Measurements from ENCODE around the gene CCT4.
"Not testable (repeated sequence)": the region's sequence is repeated elsewhere in the genome, so short reads cannot be mapped to it uniquely, and the experiment has no call there.

Gene CCT4

GRCh38 chr2:61877571-61878245 lies 10.7 kb downstream of the CCT4 start:
- DNase-seq = no peak

DNA sequence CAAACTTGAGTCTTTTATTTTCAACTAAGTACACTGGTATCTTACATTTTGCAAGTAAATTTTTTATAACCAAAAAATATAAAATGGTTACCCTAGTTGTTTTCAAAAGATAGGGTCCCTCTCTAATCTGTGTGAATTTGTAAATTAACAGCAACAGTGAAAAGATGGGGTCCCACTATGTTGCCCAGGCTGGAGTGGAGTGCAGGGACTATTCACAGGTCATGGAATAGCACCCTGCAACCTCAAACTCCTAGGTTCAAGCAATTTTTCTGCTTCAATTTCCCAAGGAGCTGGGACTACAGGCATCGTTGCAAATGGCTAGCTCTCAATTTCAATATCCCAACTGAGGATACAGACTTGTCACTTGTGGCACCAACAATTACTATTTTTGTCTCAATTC lies 12.1 kb downstream of the CCT4 start:
- no peak for DNase-seq

DNA sequence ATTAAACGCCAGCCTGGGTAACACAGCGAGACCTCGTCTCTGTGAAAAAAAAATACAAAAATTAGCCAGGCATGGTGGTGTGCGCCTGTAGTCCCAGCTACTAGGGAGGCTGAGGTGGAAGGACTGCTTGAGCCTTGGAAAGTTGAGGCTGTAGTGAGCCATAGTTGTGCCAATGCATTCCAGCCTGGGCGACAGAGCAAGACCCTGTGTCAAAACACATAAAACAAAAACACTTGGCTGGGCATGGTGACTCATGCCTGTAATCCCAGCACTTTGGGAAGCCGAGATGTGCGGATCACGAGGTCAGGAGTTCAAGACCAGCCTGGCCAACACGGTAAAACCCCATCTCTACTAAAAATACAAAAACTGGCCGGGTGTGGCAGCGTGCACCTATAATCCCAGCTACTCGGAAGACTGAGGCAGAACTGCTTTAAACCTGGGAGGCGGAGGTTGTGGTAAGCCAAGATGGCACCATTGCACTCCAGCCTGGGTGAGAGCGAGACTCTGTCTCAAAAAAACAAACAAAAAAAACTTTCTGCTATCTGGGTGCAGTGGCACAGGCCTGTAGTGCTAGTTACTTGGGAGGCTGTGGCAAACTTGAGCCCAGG lies 21.9 kb downstream of the CCT4 start:
- DNase-seq = not testable (repeated sequence)

DNA sequence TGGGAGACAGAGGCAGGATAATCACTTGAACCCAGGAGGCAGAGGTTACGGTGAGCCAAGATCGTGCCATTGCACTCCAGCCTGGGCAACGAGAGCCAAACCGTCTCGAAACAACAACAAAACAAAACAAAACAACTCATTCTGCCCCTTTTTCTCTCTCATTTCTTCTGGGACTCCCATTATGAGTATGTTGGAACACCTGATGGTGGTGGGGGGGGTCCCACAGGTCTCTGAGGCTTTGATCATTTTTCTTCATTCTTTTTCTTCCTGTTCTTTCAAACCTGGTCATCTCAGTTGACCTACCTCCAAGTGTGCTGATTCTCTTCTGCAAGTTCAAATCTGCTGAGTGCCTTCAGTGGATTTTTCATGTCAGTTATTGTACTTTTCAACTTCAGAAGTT lies 26.4 kb downstream of the CCT4 start:
- no peak for DNase-seq

DNA sequence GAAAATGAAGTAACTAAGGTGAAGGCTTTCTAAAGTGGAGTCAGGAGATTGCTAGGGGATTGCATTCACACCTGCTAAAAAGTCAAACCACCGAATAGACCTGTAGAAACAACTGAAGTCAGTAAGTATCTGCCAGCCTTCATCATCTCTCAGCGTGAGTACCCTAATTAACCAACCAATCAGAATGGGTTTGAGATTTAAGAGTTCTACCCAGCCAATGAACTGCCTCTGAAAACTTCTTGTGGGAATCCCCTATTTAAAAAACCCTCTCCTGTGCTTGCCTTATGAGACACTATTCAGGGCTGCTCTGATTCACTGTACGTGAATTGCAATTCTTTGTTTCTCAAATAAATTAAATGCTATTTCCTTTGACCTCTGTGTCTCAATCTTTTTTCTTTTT lies 31.2 kb downstream of the CCT4 start:
- no peak for DNase-seq

DNA sequence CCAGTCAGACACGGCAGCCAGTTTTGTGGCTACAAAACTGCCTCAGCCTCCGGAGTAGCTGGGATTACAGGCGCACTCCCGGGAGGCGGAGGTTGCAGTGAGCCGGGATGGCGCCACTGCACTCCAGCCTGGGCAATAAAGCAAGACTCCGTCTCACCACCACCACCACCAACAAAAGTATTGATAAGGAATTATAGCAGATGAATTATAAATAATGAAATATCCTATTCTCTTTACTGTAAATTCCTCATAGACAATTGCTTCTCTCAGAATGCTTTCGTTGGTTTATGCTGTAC lies 33.2 kb downstream of the CCT4 start:
- no peak for DNase-seq

DNA sequence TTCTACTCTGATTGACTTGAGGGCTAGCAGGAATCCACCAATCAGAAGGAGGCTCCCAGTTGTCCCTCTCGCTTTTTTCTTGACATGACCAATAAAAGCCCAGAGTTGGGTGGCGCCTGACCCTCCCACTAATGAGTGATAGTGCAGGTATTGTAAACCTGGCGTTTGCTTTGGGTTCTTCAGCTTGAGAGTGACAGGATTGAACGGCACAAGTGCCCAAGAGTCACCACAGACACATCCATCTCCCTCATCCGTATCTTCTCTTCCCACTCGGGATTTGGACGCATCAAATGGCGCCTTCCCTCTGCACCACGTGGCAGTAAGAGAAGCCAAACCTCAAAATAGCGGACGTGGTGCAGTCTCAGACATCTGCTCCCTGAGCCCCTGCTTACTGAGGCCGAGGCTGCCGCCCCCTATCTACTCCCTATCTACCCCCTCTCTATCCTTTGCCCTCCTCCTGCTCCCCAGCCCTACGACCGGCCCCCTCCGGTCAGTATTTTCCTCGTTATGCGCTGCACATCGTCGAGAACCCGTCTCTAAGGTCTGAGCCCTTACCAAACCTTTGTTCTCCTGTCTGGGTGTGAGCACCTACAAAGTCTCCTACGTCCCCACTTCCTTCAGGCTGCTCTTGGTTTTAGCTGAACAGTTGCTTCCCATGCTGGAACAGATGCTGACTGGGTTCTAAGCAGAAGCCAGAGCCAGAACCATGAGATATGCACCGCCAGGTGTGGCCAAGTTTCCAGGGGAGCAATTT lies 33.7 kb downstream of the CCT4 start:
- DNase-seq = peak; percentile 96

DNA sequence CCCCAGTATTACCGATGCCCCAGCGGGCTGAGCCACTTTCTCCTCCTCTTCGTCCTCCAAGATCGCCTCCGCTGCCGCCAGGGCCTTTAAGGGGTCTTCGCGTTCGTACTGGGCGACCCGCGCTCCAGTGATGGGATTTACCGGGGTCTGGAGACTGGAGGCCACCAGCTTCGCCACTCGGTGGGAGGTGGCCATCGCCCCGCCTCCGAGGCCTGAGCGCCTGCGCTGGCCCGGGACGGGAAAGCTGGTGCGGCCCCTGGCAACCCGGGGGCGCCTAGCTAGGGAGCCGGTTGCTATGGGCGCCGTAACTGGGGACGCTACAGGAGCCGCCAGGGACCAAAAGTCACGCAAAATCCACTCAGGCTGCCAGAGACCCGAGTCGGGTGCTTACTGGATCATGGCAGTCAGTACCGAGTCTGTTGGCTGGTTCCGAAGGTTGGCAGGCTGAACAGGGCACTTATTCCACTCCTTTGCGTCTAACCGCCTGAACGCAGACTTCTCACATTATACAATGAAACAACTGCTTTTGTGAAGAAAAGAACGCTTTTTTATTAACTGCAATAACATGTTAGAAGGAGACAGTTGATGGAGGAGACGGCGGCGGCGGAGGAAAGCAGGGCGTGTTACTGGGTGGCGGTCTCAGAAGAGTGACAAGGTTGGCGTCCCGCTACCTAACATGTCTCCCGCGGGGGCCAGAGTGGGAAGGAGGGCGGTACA lies 34.5 kb downstream of the CCT4 start, which contains the start of gene FAM161A:
Gene FAM161A (minus strand): TSS at position 214 of the 717 bp plus-strand sequence. CDS start 19 bp downstream, at position 195.
- DNase-seq = peak; percentile 86

DNA sequence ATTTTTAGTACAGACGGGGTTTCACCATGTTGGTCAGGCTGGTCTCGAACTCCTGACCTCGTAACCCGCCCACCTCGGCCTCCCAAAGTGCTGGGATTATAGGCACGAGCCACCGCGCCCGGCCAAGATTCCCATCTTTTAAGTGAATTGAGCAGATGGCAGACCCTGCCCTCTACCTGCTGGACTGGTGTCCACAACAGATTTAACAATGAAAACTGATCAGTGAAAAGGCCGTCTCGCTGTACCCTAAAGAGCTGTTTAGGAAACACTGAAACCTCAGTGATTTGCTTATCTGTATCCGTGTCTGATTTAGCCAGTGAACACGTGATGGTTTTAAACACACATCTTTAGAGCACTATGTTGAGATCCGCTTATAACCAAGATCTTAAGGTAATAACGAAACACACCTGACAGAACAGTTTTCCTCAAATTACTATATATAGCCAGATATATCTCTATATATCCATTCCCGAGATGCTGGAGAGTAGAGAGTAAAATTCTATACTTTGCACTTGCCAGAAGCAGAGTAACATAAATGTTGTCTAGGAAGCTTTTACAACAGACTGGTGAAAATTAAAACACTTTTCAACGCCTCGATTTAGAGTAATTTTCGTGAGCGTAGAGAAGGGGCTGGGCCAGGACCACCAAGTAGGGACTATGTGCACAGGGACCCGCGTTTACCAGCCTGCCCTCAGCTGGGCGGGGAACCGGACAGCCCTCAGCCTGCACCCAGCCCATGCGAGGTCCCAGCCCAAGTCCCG lies 35.2 kb downstream of the CCT4 start:
- DNase-seq = no peak

- DNase-seq = not testable (repeated sequence)
These were observed 37.2 kb downstream of the CCT4 start for GRCh38 chr2:61851270-61851669.

GRCh38 chr2:61845320-61845719 lies 43.1 kb downstream of the CCT4 start:
- no peak for DNase-seq

DNA sequence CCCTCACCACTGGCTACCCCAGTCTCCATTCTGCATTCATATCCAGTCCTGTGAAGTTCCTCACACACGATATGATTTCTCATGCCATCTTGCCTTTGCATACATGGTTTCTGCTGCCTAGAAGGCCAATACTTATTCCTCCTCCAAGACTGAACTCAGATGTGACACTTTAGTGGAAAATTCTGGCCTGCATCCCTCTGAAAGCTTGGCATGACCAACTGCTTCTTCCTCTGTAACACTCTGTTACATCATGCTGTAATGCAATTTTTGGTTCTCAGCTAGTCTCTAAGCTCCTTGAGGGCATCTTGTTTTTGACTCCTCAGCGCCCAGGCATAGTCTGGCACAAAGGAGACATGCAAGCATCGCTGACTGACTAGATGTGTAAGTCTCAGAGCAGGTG lies 47.2 kb downstream of the CCT4 start:
- DNase-seq = no peak

GRCh38 chr2:61834893-61835292 lies 53.6 kb downstream of the CCT4 start:
- no peak for DNase-seq

DNA sequence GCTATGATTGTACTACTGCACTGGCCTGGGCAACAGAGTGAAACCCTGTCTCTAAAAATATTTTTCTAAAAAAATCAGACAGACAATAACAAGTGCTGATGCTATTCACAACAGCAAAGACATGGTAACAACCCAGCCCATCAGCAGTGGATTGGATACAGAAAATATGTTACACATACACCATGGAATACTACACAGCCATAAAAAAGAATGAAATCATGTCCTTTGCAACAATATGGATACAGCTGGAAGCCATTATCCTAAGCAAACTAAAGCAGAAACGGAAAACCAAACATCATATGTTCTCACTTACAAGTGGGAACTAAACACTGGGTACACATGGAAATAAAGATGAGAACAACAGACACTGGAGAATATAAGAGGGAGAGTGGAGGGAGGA lies 54.5 kb downstream of the CCT4 start:
- DNase-seq = no peak

- DNase-seq = no peak
These were observed 56.1 kb downstream of the CCT4 start for GRCh38 chr2:61832183-61832841.

DNA sequence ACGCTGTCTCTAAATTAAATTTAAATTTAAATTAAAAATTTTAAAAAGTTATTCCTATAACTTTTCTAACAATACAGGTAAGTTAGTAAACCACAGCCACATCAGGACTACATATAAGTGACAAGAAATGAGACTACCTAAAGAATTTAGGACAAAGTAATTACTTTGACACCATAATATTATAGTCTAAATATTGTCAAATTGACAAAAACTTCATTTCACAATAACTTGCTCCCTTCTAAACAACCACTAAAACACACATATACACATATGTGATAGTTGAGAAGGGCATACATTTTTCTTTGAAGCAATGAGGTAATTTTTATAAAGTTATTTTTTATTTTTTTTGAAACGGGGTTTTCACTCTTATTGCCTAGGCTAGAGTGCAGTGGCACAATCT lies 66.2 kb downstream of the CCT4 start:
- DNase-seq = no peak

Data from fibroblast of upper back skin (primary cell).